ENCODE measurements around the gene CDH18. TPM values are rescaled to one million over a fixed set of nuclear protein-coding genes. Genes with fewer than 3 reads are reported as not detected.
"Not testable (repeated sequence)": the region's sequence is repeated elsewhere in the genome, so short reads cannot be mapped to it uniquely, and the experiment has no call there.

Gene CDH18
- total and polyA plus RNA-seq, 2 experiments from 2014 or later: 0.22 TPM; not detected in 1

GRCh38 chr5:19837536-19838174, 150.3 kb downstream of the CDH18 start:
- no peaks in the 10 kb centered on the region for H3K36me3 ChIP-seq (ENCODE audit: low read depth)
- peak overlapping the region; percentile 22 for H3K4me2 ChIP-seq (ENCODE audit: unreplicated experiment)
- peak overlapping the region; percentile 60 for H2AFZ ChIP-seq
- H3K4me1 ChIP-seq (ENCODE audit: insufficient read depth): peaks cover 9% of the 10 kb centered on the region; the same call in 1 of the 2 replicates
- no peak overlapping the region for H3K9ac ChIP-seq
- in situ Hi-C loops (cut with MboI): no loop called here
- no peaks in the 10 kb centered on the region for H4K20me1 ChIP-seq (ENCODE audit: insufficient read depth)
- H3K27ac ChIP-seq: no peak overlapping the region
- WGBS, 2 experiments (ENCODE audit: low coverage in 1 of 2, low lambda C conversion rate in 2 of 2, missing lambda C conversion rate in 2 of 2): 18% methylated on average over 6 of the region's 6 CpGs
- H3K4me3 ChIP-seq: no peak overlapping the region
- H3K79me2 ChIP-seq (ENCODE audit: insufficient read depth): no peaks in the 10 kb centered on the region
- H3K9me3 ChIP-seq (ENCODE audit: low read depth): peaks cover 4% of the 10 kb centered on the region
- DNase-seq: peak; percentile 48
- H3K9me2 ChIP-seq (ENCODE audit: insufficient read depth): no peaks in the 10 kb centered on the region
- TF ChIP-seq EZH2phosphoT487 (IDR thresholded peaks at IDR 0.05; ENCODE audit: insufficient read depth, low read depth) (no peak), EZH2 (IDR thresholded peaks at IDR 0.05; ENCODE audit: insufficient read depth, poor library complexity, severe bottlenecking) (no peak)
- no peaks in the 10 kb centered on the region for H3K27me3 ChIP-seq (replicated peaks; ENCODE audit: insufficient read depth)
- no peaks in the 10 kb centered on the region for H3F3A ChIP-seq (ENCODE audit: insufficient read depth)

- TF ChIP-seq EZH2 (IDR thresholded peaks at IDR 0.05; ENCODE audit: insufficient read depth, poor library complexity, severe bottlenecking): no peak
- no peak for TF ChIP-seq EZH2phosphoT487 (IDR thresholded peaks at IDR 0.05; ENCODE audit: insufficient read depth, low read depth)
- no peak overlapping the region for H2AFZ ChIP-seq
- H3K36me3 ChIP-seq (ENCODE audit: low read depth): no peaks in the 10 kb centered on the region
- no peaks in the 10 kb centered on the region for H3K79me2 ChIP-seq (ENCODE audit: insufficient read depth)
- H3K9me3 ChIP-seq (ENCODE audit: low read depth): peaks cover 4% of the 10 kb centered on the region
- no peak overlapping the region for H3K4me3 ChIP-seq
- in situ Hi-C loops (cut with MboI): no loop called here
- no peak for DNase-seq
- WGBS, 2 experiments (ENCODE audit: low coverage in 1 of 2, low lambda C conversion rate in 2 of 2, missing lambda C conversion rate in 2 of 2): 15 to 24% methylated on average over 1 of the region's 1 CpG
- H3K9ac ChIP-seq: no peak overlapping the region
- peaks cover 9% of the 10 kb centered on the region; the same call in 1 of the 2 replicates for H3K4me1 ChIP-seq (ENCODE audit: insufficient read depth)
- H4K20me1 ChIP-seq (ENCODE audit: insufficient read depth): no peaks in the 10 kb centered on the region
- H3K27ac ChIP-seq: no peak overlapping the region
- H3F3A ChIP-seq (ENCODE audit: insufficient read depth): no peaks in the 10 kb centered on the region
- H3K9me2 ChIP-seq (ENCODE audit: insufficient read depth): no peaks in the 10 kb centered on the region
- no peak overlapping the region for H3K4me2 ChIP-seq (ENCODE audit: unreplicated experiment)
- H3K27me3 ChIP-seq (replicated peaks; ENCODE audit: insufficient read depth): no peaks in the 10 kb centered on the region
Observed at GRCh38 chr5:19835442-19835841, 152.6 kb downstream of the CDH18 start.

GRCh38 chr5:19812720-19813119, 175.3 kb downstream of the CDH18 start:
- H2AFZ ChIP-seq; DNase-seq; H4K20me1 ChIP-seq (ENCODE audit: insufficient read depth); H3K4me1 ChIP-seq (ENCODE audit: insufficient read depth); H3K9me2 ChIP-seq (ENCODE audit: insufficient read depth); H3K9me3 ChIP-seq (ENCODE audit: low read depth); H3K79me2 ChIP-seq (ENCODE audit: insufficient read depth); H3K4me2 ChIP-seq (ENCODE audit: unreplicated experiment); H3K9ac ChIP-seq; H3K36me3 ChIP-seq (ENCODE audit: low read depth); H3K4me3 ChIP-seq; in situ Hi-C loops (cut with MboI); H3K27me3 ChIP-seq (replicated peaks; ENCODE audit: insufficient read depth); H3F3A ChIP-seq (ENCODE audit: insufficient read depth); H3K27ac ChIP-seq: not testable (repeated sequence)
- 45 to 51% methylated on average over 4 of the region's 4 CpGs for WGBS, 2 experiments (ENCODE audit: low coverage in 1 of 2, low lambda C conversion rate in 2 of 2, missing lambda C conversion rate in 2 of 2)

GRCh38 chr5:19806756-19807155, 181.2 kb downstream of the CDH18 start:
- no peak for TF ChIP-seq EZH2 (IDR thresholded peaks at IDR 0.05; ENCODE audit: insufficient read depth, poor library complexity, severe bottlenecking)
- no peak for TF ChIP-seq EZH2phosphoT487 (IDR thresholded peaks at IDR 0.05; ENCODE audit: insufficient read depth, low read depth)

More at GRCh38 chr5:19806756-19807155, 181.2 kb downstream of the CDH18 start:
- no peak for DNase-seq
- no peaks in the 10 kb centered on the region for H3K36me3 ChIP-seq (ENCODE audit: low read depth)
- in situ Hi-C loops (cut with MboI): no loop called here
- no peak overlapping the region for H3K4me2 ChIP-seq (ENCODE audit: unreplicated experiment)
- H3K79me2 ChIP-seq (ENCODE audit: insufficient read depth): no peaks in the 10 kb centered on the region
- no peaks in the 10 kb centered on the region for H3F3A ChIP-seq (ENCODE audit: insufficient read depth)
- H4K20me1 ChIP-seq (ENCODE audit: insufficient read depth): no peaks in the 10 kb centered on the region
- H3K4me3 ChIP-seq: no peak overlapping the region
- no peak overlapping the region for H2AFZ ChIP-seq
- 8 to 24% methylated on average over 1 of the region's 1 CpG for WGBS, 2 experiments (ENCODE audit: low coverage in 1 of 2, low lambda C conversion rate in 2 of 2, missing lambda C conversion rate in 2 of 2)
- no peak overlapping the region for H3K9ac ChIP-seq
- H3K9me3 ChIP-seq (ENCODE audit: low read depth): no peaks in the 10 kb centered on the region
- H3K4me1 ChIP-seq (ENCODE audit: insufficient read depth): no peaks in the 10 kb centered on the region
- no peak overlapping the region for H3K27ac ChIP-seq
- H3K9me2 ChIP-seq (ENCODE audit: insufficient read depth): no peaks in the 10 kb centered on the region
- peaks cover 4% of the 10 kb centered on the region; the same call in 1 of the 2 replicates for H3K27me3 ChIP-seq (replicated peaks; ENCODE audit: insufficient read depth)

All from GM23248 (cell line).